ENCODE measurements around the gene SHOC1.
"Not testable (repeated sequence)": the region's sequence is repeated elsewhere in the genome, so short reads cannot be mapped to it uniquely, and the experiment has no call there.

The SHOC1 gene

GRCh38 chr9:111805262-111805661 lies 10.5 kb upstream of the SHOC1 start:
- H3K27ac ChIP-seq: no peak overlapping the region
- TF ChIP-seq ZFX (IDR thresholded peaks at IDR 0.05) (no peak), CTCF (conservative IDR thresholded peaks at IDR 0.05) (no peak)

- no peak overlapping the region for H3K27ac ChIP-seq
- TF ChIP-seq CTCF (conservative IDR thresholded peaks at IDR 0.05) (no peak), ZFX (IDR thresholded peaks at IDR 0.05) (no peak)
These were observed 9.9 kb upstream of the SHOC1 start for GRCh38 chr9:111804636-111805035.

GRCh38 chr9:111803924-111804323 lies 9.2 kb upstream of the SHOC1 start:
- H3K27ac ChIP-seq: no peak overlapping the region
- no peak for TF ChIP-seq CTCF (conservative IDR thresholded peaks at IDR 0.05)
- no peak for TF ChIP-seq ZFX (IDR thresholded peaks at IDR 0.05)

- H3K27ac ChIP-seq: no peak overlapping the region
- no peak for TF ChIP-seq ZFX (IDR thresholded peaks at IDR 0.05)
- no peak for TF ChIP-seq CTCF (conservative IDR thresholded peaks at IDR 0.05)
These were observed 5.3 kb upstream of the SHOC1 start for GRCh38 chr9:111799915-111800526.

GRCh38 chr9:111799506-111799905 lies 4.8 kb upstream of the SHOC1 start:
- no peak overlapping the region for H3K27ac ChIP-seq
- no peak for TF ChIP-seq ZFX (IDR thresholded peaks at IDR 0.05)
- no peak for TF ChIP-seq CTCF (conservative IDR thresholded peaks at IDR 0.05)

- TF ChIP-seq CTCF (conservative IDR thresholded peaks at IDR 0.05): no peak
- no peak for TF ChIP-seq ZFX (IDR thresholded peaks at IDR 0.05)
- H3K27ac ChIP-seq: no peak overlapping the region
These were observed 4.0 kb upstream of the SHOC1 start for GRCh38 chr9:111798786-111799185.

- no peak overlapping the region for H3K27ac ChIP-seq
- TF ChIP-seq CTCF (conservative IDR thresholded peaks at IDR 0.05): no peak
- TF ChIP-seq ZFX (IDR thresholded peaks at IDR 0.05): no peak
These were observed 761 bp upstream of the SHOC1 start for GRCh38 chr9:111795557-111795839.

- H3K27ac ChIP-seq: not testable (repeated sequence)
These were observed 2.9 kb downstream of the SHOC1 start for GRCh38 chr9:111791821-111792220.

Measured in C4-2B (cell line).